ENCODE results near the gene TBC1D10A.

TBC1D10A gene

GRCh38 chr22:30323246-30323645 is 3.5 kb downstream of the TBC1D10A start:
- peaks cover 4% of the 10 kb centered on the region for H3K9me3 Mint-ChIP-seq
- peaks cover 66% of the 10 kb centered on the region for H3K36me3 Mint-ChIP-seq
- peak overlapping the region; percentile 13 for H3K4me3 Mint-ChIP-seq
- DNase-seq = no peak
- peaks cover 83% of the 10 kb centered on the region for H3K4me1 Mint-ChIP-seq
- CTCF ChIA-PET = interaction anchor here (1.6 to 7.4 kb wide), 2 partner anchors 8 to 34 kb away, joined by 4 to 62 read pairs; partner anchors contain the start of gene CASTOR1
- H3K27ac Mint-ChIP-seq = no peak overlapping the region
- no peaks in the 10 kb centered on the region for H3K27me3 Mint-ChIP-seq

GRCh38 chr22:30321461-30321860 is 5.3 kb downstream of the TBC1D10A start:
- Mint-ChIP-seq H3K4me1 (peaks cover 87% of the 10 kb centered on the region), H3K36me3 (peaks cover 77% of the 10 kb centered on the region), H3K27ac (no peak overlapping the region), H3K4me3 (no peak overlapping the region), H3K27me3 (no peaks in the 10 kb centered on the region), H3K9me3 (peaks cover 4% of the 10 kb centered on the region)
- CTCF ChIA-PET = interaction anchor here (1.9 kb wide), 1 partner anchor 33 kb away, joined by 11 read pairs; no protein-coding TSS in a partner anchor
- DNase-seq = no peak

GRCh38 chr22:30320021-30320556 is 6.7 kb downstream of the TBC1D10A start:
- no peak for DNase-seq
- no peaks in the 10 kb centered on the region for H3K27me3 Mint-ChIP-seq
- peaks cover 80% of the 10 kb centered on the region for H3K36me3 Mint-ChIP-seq
- H3K27ac Mint-ChIP-seq = no peak overlapping the region
- no peak overlapping the region for H3K4me3 Mint-ChIP-seq
- CTCF ChIA-PET = interaction anchor here (1.9 kb wide), 1 partner anchor 32 kb away, joined by 11 read pairs; no protein-coding TSS in a partner anchor
- peaks cover 4% of the 10 kb centered on the region for H3K9me3 Mint-ChIP-seq
- H3K4me1 Mint-ChIP-seq = peaks cover 91% of the 10 kb centered on the region

- peaks cover 78% of the 10 kb centered on the region for H3K36me3 Mint-ChIP-seq
- CTCF ChIA-PET = interaction anchor here (1.3 kb wide), 1 partner anchor 31 kb away, joined by 4 read pairs; no protein-coding TSS in a partner anchor
Observed at GRCh38 chr22:30318799-30319419, 7.8 kb downstream of the TBC1D10A start.

GRCh38 chr22:30317778-30318177 is 9.0 kb downstream of the TBC1D10A start:
- no peak overlapping the region for H3K4me3 Mint-ChIP-seq

More at GRCh38 chr22:30318799-30319419, 7.8 kb downstream of the TBC1D10A start:
- DNase-seq = no peak
- Mint-ChIP-seq H3K4me3 (no peak overlapping the region), H3K9me3 (peaks cover under 1% of the 10 kb centered on the region), H3K4me1 (peaks cover 91% of the 10 kb centered on the region), H3K27me3 (no peaks in the 10 kb centered on the region), H3K27ac (peak overlapping the region; percentile 2)

GRCh38 chr22:30315962-30316576 is 10.7 kb downstream of the TBC1D10A start:
- Mint-ChIP-seq H3K27me3 (no peaks in the 10 kb centered on the region), H3K4me1 (peaks cover 95% of the 10 kb centered on the region), H3K36me3 (peaks cover 80% of the 10 kb centered on the region), H3K27ac (peak overlapping the region; percentile 53), H3K4me3 (no peak overlapping the region), H3K9me3 (no peaks in the 10 kb centered on the region)
- CTCF ChIA-PET = interaction anchor here (2.2 kb wide), 1 partner anchor 28 kb away, joined by 5 read pairs; no protein-coding TSS in a partner anchor
- no peak for DNase-seq

More at GRCh38 chr22:30317778-30318177, 9.0 kb downstream of the TBC1D10A start:
- peaks cover 76% of the 10 kb centered on the region for H3K36me3 Mint-ChIP-seq
- no peak for DNase-seq
- H3K9me3 Mint-ChIP-seq = no peaks in the 10 kb centered on the region
- CTCF ChIA-PET = interaction anchor here (0.7 kb wide), 1 partner anchor 28 kb away, joined by 3 read pairs; the partner anchor contains the start of gene CASTOR1
- H3K4me1 Mint-ChIP-seq = peaks cover 90% of the 10 kb centered on the region
- H3K27me3 Mint-ChIP-seq = no peaks in the 10 kb centered on the region
- no peak overlapping the region for H3K27ac Mint-ChIP-seq

GRCh38 chr22:30314915-30315314 is 11.8 kb downstream of the TBC1D10A start:
- H3K4me3 Mint-ChIP-seq = no peak overlapping the region
- CTCF ChIA-PET = interaction anchor here (1.3 to 2.2 kb wide), 4 partner anchors 9 to 27 kb away, joined by 3 to 5 read pairs (median 4); no protein-coding TSS in a partner anchor
- no peaks in the 10 kb centered on the region for H3K27me3 Mint-ChIP-seq
- peaks cover 96% of the 10 kb centered on the region for H3K4me1 Mint-ChIP-seq
- no peaks in the 10 kb centered on the region for H3K9me3 Mint-ChIP-seq
- peak overlapping the region; percentile 60 for H3K27ac Mint-ChIP-seq
- peaks cover 77% of the 10 kb centered on the region for H3K36me3 Mint-ChIP-seq
- no peak for DNase-seq

- H3K27ac Mint-ChIP-seq = peak overlapping the region; percentile 39
- no peaks in the 10 kb centered on the region for H3K27me3 Mint-ChIP-seq
- peaks cover 96% of the 10 kb centered on the region for H3K4me1 Mint-ChIP-seq
- no peak overlapping the region for H3K4me3 Mint-ChIP-seq
- CTCF ChIA-PET = interaction anchor here (0.7 to 1.6 kb wide), 3 partner anchors 23 to 26 kb away, joined by 3 to 5 read pairs (median 5); partner anchors contain the start of gene CASTOR1
- H3K36me3 Mint-ChIP-seq = peaks cover 69% of the 10 kb centered on the region
- no peak for DNase-seq
- H3K9me3 Mint-ChIP-seq = no peaks in the 10 kb centered on the region
Observed at GRCh38 chr22:30313527-30314363, 13.0 kb downstream of the TBC1D10A start.

- H3K36me3 Mint-ChIP-seq = peaks cover 67% of the 10 kb centered on the region
- no peak for DNase-seq
- H3K27ac Mint-ChIP-seq = peak overlapping the region; percentile 6
- H3K4me3 Mint-ChIP-seq = no peak overlapping the region
- CTCF ChIA-PET = no interaction called here
- H3K27me3 Mint-ChIP-seq = no peaks in the 10 kb centered on the region
- peaks cover 96% of the 10 kb centered on the region for H3K4me1 Mint-ChIP-seq
- no peaks in the 10 kb centered on the region for H3K9me3 Mint-ChIP-seq
Observed at GRCh38 chr22:30312053-30312452, 14.7 kb downstream of the TBC1D10A start.

- H3K9me3 Mint-ChIP-seq = no peaks in the 10 kb centered on the region
Observed at GRCh38 chr22:30310881-30311771, 15.6 kb downstream of the TBC1D10A start.

GRCh38 chr22:30309951-30310741 is 16.6 kb downstream of the TBC1D10A start:
- no peaks in the 10 kb centered on the region for H3K27me3 Mint-ChIP-seq
- H3K27ac Mint-ChIP-seq = peak overlapping the region; percentile 53
- peak; percentile 55 for DNase-seq
- H3K9me3 Mint-ChIP-seq = no peaks in the 10 kb centered on the region
- H3K36me3 Mint-ChIP-seq = peaks cover 53% of the 10 kb centered on the region
- CTCF ChIA-PET = interaction anchor here (1.0 to 2.0 kb wide), 4 partner anchors 12 to 80 kb away, joined by 3 to 14 read pairs (median 4); no protein-coding TSS in a partner anchor
- H3K4me3 Mint-ChIP-seq = peak overlapping the region; percentile 23
- peaks cover 97% of the 10 kb centered on the region for H3K4me1 Mint-ChIP-seq

More at GRCh38 chr22:30310881-30311771, 15.6 kb downstream of the TBC1D10A start:
- H3K27ac Mint-ChIP-seq = peak overlapping the region; percentile 53
- peaks cover 62% of the 10 kb centered on the region for H3K36me3 Mint-ChIP-seq
- CTCF ChIA-PET = interaction anchor here (2.0 kb wide), 1 partner anchor 23 kb away, joined by 14 read pairs; no protein-coding TSS in a partner anchor
- H3K4me1 Mint-ChIP-seq = peaks cover 97% of the 10 kb centered on the region
- H3K27me3 Mint-ChIP-seq = no peaks in the 10 kb centered on the region
- H3K4me3 Mint-ChIP-seq = no peak overlapping the region
- no peak for DNase-seq
